Inflammatory macrophage treated with lipopolysaccharide for 4 hours (primary cell): ENCODE measurements around the gene SLC8B1.

ENCODE experiments used
- DNase-seq: peaks from one replicate; pipeline ENCODE4 v3.0.0-alpha.2; 2020

Gene SLC8B1

DNA sequence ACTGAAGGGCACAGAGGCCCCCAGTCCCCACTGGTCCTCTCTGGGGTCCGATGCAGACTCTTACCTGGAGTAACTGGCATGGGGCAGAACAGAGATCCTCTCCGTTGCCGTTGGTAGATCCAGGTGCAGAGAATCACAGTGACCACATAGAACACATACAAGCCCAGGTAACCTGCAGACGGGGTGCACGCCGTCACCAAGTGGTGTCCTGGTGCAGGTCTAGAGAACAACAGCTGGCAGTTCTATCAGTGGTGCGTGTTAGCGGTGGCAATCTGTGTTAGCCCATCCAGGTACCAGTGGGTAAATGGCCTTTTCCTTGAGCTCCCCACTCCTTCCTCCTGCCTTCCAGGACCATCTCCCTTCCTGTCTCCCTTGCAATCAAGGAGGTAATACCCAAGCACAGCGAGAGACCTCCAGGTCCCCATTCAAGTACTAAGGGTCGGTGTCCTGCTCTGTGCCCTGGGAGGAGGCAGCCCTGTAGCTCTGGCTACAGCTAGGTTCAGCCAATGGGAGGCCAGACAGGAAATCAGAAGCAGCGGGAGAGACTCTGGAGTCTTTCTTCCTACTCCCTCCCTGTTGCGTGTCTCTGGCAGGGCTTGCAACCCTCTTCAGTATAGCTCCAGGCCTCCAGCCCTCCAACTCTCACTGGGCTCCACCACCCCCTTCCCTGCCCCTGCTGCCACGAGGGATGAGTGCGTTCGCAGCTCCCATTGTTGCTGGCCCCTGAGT, 15.8 kb downstream of the SLC8B1 start:
- DNase-seq: no peak

GRCh38 chr12:113318046-113318656, 16.8 kb downstream of the SLC8B1 start:
- no peak for DNase-seq

DNA sequence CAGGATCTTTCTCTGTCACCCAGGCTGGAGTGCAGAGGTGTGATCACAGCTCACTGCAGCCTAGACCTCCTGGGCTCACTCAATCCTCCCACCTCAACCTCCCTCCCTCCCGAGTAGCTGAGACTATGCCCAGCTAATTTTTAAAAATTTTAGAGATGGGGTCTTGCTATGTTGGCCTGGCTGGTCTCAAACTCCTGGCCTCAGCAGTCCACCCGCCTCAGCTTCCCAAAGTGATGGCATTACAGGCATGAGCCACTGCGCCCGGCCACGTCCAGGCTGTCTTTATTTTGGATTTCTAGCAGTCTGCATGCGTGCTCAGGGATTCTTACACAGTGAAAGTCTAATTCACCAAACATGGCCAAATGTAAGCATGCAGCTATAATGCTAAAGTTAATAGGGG, 17.8 kb downstream of the SLC8B1 start:
- DNase-seq: no peak

DNA sequence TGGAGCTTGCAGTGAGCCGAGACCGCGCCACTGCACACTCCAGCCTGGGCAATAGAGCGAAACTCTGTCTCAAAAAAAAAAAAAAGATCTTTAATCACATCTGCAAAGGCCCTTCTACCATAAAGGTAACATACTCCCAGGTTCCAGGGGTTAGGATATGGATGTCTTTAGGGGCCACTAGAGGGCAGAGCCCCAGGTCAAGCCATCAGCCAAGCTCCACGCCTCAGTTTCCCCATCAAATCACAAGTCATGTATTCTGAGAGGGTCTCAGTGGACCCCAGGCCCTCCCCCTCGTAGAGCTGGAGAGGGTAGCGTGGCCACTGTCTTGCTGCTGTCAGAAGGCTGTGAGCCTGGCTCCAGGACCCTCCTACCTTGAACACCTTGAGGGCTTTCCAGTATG, 18.8 kb downstream of the SLC8B1 start:
- no peak for DNase-seq

GRCh38 chr12:113315358-113315757, 19.6 kb downstream of the SLC8B1 start:
- DNase-seq: no peak

DNA sequence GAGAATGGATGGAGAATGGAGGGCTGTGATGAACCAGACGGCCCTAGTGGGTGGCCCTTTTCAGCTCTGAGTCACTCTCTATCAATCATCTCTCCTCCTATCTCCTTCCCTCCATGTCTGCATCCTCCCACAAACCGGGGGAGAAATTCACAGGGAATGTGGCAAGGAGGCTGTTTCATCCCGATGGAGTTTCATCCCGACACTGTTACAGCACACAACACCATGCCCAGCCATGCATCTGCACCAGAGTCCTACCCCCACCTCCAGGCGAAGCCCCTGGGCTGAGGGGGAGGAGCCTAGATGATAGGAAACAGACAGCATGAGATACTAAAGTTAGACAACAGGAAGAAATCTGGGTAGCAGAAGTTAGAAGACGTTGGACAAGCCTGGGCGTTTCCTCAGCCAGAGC, 20.8 kb downstream of the SLC8B1 start:
- DNase-seq: no peak

- DNase-seq: peak; percentile 8
Observed at GRCh38 chr12:113310489-113310888, 24.4 kb downstream of the SLC8B1 start.

DNA sequence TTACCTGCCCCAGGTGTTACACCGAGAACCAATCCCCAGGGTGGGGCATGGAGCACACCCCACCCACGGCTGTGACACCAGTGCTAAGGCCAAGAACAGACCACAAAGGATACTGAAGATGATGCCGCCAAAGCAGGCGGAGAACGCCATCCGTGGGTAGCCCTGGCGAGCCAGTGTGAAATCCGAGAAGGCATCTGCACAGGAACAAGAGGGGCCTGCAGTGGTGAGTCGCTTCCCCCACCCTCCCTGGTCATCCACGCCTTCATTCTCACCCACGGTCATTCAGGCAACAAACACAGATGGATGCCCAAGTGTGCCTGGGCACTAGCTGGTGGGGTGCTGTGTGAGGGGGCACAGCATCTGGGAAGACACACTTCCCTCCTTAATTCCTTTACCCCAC, 28.5 kb downstream of the SLC8B1 start:
- no peak for DNase-seq

DNA sequence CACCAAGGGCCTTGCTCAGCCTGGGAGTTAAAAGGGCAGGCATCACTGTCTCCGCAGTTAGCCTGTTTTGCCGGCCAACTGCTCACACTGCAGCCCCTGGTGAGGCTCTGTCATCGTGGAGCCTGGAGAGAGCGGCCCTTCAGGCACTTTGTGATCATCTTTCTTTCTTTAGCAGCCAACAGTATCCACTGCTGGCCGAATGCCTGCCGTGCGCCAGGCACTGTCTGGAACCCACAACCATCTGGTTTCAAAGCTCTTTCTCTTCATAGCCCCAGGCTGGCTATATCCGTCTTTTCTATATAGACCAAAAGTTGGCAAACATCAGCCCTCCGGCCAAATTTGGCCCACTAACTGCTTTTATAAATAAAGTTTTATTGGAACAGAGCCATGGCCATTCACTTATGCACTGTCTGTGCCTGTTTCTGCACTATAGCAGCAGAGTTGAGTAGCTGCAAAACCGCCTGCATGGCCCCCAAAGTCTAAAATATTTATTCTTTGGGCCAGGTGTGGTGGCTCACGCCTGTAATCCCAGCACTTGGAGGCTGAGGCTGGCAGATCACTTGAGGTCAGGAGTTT, 29.5 kb downstream of the SLC8B1 start:
- no peak for DNase-seq

GRCh38 chr12:113302886-113303640, 31.8 kb downstream of the SLC8B1 start:
- peak; percentile 47 for DNase-seq

DNA sequence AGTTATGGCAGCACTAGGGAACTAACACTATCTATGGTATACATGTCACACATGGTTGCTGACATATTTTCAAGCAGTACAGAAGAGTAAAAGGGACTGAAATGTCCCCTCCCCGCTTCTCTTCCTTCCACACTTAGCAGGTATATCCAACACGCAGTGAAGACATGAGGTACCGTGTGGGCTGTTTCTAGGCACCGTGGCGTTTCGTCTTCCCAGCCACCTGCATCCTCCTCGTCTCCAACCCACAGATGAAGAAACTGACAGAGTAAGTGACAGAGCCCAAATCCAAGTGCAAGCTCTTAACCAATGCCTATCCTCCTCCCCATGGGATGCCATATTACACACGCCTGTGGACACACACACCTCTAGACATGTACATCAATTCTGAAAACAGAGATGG, 32.4 kb downstream of the SLC8B1 start:
- no peak for DNase-seq

GRCh38 chr12:113301811-113302210, 33.1 kb downstream of the SLC8B1 start:
- no peak for DNase-seq

DNA sequence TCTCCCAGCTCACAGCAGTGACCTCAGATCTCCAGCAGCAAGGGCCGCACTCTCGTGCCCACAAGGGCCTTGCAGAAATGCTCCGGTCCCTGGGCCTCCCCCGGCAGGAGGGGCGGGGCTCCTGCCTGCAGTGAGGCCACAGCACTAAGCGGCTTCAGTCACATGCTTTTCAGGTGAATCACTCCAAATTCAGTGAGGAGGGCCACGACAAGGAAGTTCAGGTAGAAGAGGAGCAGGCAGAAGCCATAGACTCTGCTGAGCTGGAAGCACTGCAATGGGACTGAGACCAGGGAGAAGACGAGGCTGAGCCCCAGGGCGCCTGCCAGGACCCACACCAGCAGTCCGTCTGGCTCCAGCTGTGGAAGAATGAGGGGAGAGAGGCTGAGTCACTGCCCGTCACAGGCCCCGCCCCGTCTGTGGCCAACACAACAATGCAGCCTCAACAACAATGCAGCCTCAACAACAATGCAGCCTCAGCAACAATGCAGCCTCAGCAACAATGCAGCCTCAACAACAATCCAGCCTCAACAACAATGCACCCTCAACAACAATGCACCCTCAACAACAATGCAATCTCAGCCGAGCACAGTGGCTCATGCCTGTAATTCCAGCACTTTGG, 35.2 kb downstream of the SLC8B1 start:
- no peak for DNase-seq

DNA sequence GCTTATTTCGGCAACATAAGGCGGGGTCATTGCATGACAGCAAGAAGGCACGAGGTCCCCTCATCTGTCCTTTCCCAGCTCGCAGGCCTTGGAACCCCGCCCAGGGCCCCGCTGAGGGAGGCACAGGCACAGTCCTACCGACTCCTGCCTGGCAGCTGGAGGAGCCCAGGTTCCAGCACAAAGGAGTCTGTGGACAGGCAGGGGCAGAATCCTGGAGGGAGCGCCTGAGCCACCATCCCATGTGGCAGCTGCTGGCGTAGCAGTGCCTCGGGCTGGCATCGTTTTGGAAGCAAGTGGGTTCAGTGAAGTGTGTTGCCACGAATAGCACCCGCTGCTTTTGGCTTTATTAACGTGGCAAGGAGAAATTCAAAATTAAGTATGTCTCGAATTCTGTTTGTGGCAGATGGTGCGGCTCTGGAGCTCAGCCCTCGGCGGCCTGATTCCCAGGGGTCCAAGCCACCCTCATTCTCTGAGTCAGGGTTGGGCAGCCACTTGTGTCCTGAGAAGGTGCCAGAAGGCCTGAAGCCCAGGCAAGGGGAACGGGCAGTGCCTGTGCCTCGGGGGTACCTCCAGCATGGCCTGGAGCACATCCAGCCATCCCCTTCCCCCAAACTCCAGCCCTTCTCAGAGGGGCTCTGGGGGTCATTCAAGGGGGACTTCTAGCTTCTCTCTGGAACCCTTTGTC, 35.9 kb downstream of the SLC8B1 start:
- no peak for DNase-seq

DNA sequence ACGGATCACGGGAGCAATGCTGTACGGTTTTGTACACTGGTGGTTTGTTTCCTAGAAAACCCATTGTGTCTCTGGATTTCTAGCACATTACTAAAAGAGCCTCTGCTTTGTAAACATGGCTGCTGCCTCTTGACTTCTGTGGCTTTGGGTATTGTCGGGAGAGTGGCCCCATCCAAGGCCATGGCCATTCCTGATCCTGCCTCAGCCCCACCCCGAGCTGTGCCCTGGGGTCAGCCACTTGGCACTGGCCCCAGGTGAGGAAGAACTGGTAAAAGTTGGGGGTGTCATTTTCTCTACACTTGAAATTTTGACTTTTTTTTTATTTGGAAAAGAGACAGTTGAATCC, 36.5 kb downstream of the SLC8B1 start:
- DNase-seq: no peak

- DNase-seq: no peak
Observed at GRCh38 chr12:113297621-113298471, 37.1 kb downstream of the SLC8B1 start.

GRCh38 chr12:113297214-113297587, 37.7 kb downstream of the SLC8B1 start:
- no peak for DNase-seq

DNA sequence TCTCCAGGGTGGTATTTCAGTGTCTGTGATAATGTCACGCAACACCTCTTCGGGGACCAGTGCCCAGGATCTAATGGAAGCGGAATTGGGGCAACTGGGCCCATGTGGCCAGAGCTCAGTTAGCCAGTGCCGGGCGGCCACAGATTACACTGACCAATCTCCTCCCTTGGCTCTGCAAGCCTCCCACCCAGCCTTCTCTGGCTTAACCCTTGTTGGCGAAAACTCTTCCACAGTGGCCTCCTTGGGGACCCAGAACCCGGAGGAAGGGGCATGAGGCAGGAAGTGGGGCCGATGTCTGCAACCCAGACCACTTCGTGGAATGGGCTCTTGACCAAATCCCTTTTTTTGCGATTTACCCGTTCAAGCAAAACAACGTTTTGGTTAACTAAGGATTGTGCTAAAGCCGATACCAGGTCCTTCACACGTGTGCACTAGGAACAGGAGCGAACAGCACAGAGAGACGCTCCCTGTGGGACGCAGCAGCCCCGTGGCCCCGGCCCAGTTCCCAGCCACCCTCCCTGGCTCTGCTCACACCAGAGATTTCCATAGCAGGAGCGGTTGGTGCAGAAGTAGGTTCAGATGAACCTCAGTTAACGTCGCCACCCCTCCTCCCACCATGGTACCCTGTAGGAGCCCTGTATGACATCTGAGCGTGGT, 38.2 kb downstream of the SLC8B1 start:
- DNase-seq: no peak

DNA sequence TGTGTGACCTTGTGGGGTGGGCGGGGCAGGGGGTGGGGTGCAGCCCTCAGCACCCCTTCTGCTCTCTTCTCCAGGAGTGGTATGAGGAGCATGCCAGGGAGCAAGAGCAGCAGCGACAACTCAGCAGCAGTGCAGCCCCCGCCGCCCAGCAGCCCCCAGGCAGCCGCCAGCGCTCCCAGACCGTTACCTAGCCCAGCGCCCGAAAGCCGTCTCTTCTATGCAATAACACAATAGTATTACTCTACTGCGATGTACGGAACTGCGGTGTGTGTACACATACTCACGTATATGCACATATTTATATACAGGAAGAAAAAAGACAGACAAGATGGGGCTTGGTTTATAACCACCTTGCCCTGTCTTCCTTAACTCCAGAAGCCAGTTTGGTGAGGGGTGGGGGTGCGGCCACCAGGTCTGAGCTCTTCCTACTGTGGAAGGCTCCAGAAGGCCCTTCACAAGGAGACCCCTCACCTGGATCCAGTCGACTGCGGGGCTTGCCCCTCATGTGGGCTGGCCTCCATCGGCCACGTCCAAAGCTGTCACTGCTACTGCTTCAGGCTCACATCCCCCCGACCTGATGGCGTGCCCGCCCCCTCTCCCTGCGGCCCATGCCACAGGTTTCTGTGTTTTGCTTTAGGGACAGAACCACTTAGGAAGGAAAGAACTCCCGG, 38.9 kb downstream of the SLC8B1 start:
- no peak for DNase-seq

DNA sequence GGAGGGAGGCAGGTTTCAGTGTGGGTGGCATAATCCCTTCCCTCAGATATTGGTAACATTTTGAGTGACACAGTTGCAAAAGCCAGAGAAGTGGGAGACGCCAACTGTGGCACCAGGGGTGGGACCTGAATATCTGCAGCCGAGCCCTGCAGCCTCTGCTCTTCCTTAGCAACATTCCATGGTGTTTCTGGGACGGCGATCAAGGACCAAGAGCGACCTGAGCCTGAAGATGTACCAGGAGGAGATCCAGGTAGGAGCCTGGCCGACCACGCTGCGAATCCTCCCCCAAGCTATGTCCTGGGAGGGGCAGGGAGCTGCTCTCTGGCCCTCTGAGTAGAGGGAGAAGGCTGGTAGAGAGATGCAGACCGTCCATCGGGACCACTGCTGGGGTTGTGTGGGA, 41.8 kb downstream of the SLC8B1 start:
- no peak for DNase-seq

GRCh38 chr12:113292547-113292946, 42.4 kb downstream of the SLC8B1 start:
- DNase-seq: no peak
